Caco-2 (cell line): ENCODE data around the gene OR4D9. TPM values are rescaled to one million over a fixed set of nuclear protein-coding genes. Genes with fewer than 3 reads are reported as not detected.

Experiments
- BruUV-seq: library from RNA; stranded (reverse); fragments of 400-500 nt; replicated peaks from 2 replicates; lab custom pipeline; 2021; lab: Mats Ljungman, UMichigan
- CTCF ChIA-PET: fragments of 300-600 bp; sonication (Branson Sonifier 250); formaldehyde crosslinking; loops from one replicate; lab custom pipeline; 2022; ENCODE audit warnings: antibody characterized with exemption; lab: Charles Lee
- POLR2A ChIA-PET: fragments of 300-600 bp; sonication (Branson Sonifier 250); formaldehyde crosslinking; loops from one replicate; lab custom pipeline; 2022; ENCODE audit warnings: antibody characterized with exemption; lab: Charles Lee
- DNase-seq, 2 experiments: peaks; one replicate each; pipeline versions ENCODE4 v3.0.0 to v3.0.0-alpha.2; 2020 to 2022
- H3K27me3 ChIP-seq: replicated peaks from 2 replicates; pipeline ENCODE4 v1.6.0; 2011; ENCODE audit warnings: low read length; ENCODE audit not compliant: control insufficient read depth, insufficient read depth
- H3K36me3 ChIP-seq: 2 replicates; pipeline ENCODE4 v1.5.1; 2011; ENCODE audit warnings: low read length; ENCODE audit not compliant: control insufficient read depth, insufficient read depth
- H3K4me1 ChIP-seq: fragments of 250-450 bp; sonication (Bioruptor Pico); 2 replicates; pipeline ENCODE4 v1.5.1; 2020; ENCODE audit warnings: mild to moderate bottlenecking
- H3K4me3 ChIP-seq: 2 replicates; pipeline ENCODE4 v1.5.1; 2011; ENCODE audit warnings: low read depth, mild to moderate bottlenecking, control low read depth, low read length
- H3K9me3 ChIP-seq: fragments of 250-450 bp; sonication (Bioruptor Pico); 2 replicates; pipeline ENCODE4 v1.5.1; 2020; ENCODE audit warnings: mild to moderate bottlenecking, moderate library complexity
- H3K27ac Mint-ChIP-seq: one replicate; pipeline ENCODE4 v1.8.0; 2022; ENCODE audit warnings: mixed read lengths; ENCODE audit not compliant: unreplicated experiment
- H3K27me3 Mint-ChIP-seq: one replicate; pipeline ENCODE4 v1.8.0; 2022; ENCODE audit warnings: mixed read lengths; ENCODE audit not compliant: insufficient read depth, unreplicated experiment
- H3K36me3 Mint-ChIP-seq: one replicate; pipeline ENCODE4 v1.8.0; 2022; ENCODE audit warnings: mild to moderate bottlenecking, mixed read lengths; ENCODE audit not compliant: insufficient read depth, unreplicated experiment
- H3K4me1 Mint-ChIP-seq: one replicate; pipeline ENCODE4 v1.8.0; 2022; ENCODE audit warnings: low read depth, mixed read lengths; ENCODE audit not compliant: unreplicated experiment
- H3K4me3 Mint-ChIP-seq: one replicate; pipeline ENCODE4 v1.8.0; 2022; ENCODE audit warnings: mild to moderate bottlenecking, moderate library complexity, mixed read lengths; ENCODE audit not compliant: unreplicated experiment
- H3K9me3 Mint-ChIP-seq: one replicate; pipeline ENCODE4 v1.8.0; 2022; ENCODE audit warnings: mixed read lengths; ENCODE audit not compliant: unreplicated experiment
- intact Hi-C: fragments of 100-400 bp; cut with micrococcal nuclease; formaldehyde crosslinking; loops from one replicate; pipeline ENCODE4 v1.10.0; 2022; ENCODE audit not compliant: unreplicated experiment
- total RNA-seq: library from RNA; stranded (reverse); gene quantifications from 2 replicates; pipeline ENCODE4 v1.2.3, GENCODE V29; 2022
- TF ChIP-seq, protein P1 (sequence below), 2 experiments: fragments of 200-600 bp in 1 of 2; IDR thresholded peaks; 1 replicate in 1 of 2; 2 replicates in 1 of 2; pipeline versions ENCODE4 v1.5.1 to v1.8.0; 2011 to 2022; ENCODE audit warnings: antibody characterized with exemption in 1 of 2, control low read depth in 1 of 2, inconsistent platforms in 1 of 2, low read depth in 1 of 2, low read length in 1 of 2, mild to moderate bottlenecking in 1 of 2, moderate library complexity in 1 of 2; ENCODE audit not compliant: insufficient read depth in 1 of 2, severe bottlenecking in 1 of 2, unreplicated experiment in 1 of 2

The OR4D9 gene
- total RNA-seq, 1 experiment from 2014 or later: not detected

DNA sequence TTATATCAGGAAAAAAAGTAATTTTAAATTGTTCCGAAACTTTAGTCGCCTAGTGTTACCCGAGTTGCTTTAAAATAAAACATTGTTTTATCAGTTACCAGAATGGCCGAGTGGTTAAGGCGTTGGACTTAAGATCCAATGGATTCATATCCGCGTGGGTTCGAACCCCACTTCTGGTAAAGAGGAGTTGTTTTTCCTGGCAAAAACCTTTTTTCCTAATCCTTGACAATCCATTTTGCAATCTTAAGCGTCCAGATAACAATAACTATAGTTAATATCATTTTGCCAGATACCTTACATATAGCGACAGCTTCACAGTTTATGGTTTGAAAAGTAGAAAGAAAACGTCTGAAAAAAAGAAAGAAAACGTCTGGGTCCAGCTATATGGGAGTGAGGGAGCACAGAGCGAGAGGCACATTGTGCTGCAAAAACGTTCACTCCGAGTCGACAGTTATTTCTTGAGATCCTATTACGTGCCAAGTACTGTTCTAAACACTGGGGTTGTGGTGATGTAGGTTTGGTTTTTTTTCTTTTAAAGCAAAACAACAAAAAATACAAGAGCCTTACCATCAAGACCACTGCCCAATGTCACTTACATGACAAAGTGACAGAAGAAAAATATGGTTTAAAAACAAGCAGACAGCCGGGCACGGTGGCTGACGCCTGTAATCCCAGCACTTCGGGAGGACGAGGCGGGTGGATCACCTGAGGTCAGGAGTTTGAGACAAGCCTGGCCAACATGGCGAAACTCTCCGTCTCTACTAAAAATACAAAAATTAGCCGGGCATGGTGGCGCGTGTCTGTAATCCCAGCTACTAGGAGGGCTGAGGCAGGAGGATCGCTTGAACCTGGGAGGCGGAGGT lies 40.6 kb downstream of the OR4D9 start:
- DNase-seq: peak; percentile 60 to 64
- BruUV-seq: no TSS peak
- H3K36me3 ChIP-seq: no peaks in the 10 kb centered on the region
- intact Hi-C loops: loop anchor here (1.0 to 10.0 kb wide), 5 partner anchors 63 to 377 kb away; partner anchors contain the start of genes DTX4, MRPL16 and OSBP
- Mint-ChIP-seq H3K36me3 (peaks cover 35% of the 10 kb centered on the region), H3K9me3 (no peaks in the 10 kb centered on the region), H3K27ac (peak overlapping the region; percentile 100), H3K27me3 (peaks cover 7% of the 10 kb centered on the region), H3K4me3 (peak overlapping the region; percentile 80), H3K4me1 (peaks cover 37% of the 10 kb centered on the region)
- H3K27me3 ChIP-seq: no peaks in the 10 kb centered on the region
- ChIA-PET CTCF (interaction anchor here (1.0 to 1.9 kb wide), 2 partner anchors 9 to 204 kb away, joined by 4 to 7 read pairs; no protein-coding TSS in a partner anchor), POLR2A (interaction anchor here (0.8 kb wide), 1 partner anchor 9 kb away, joined by 4 read pairs; no protein-coding TSS in a partner anchor)
- TF ChIP-seq, protein P1, sequence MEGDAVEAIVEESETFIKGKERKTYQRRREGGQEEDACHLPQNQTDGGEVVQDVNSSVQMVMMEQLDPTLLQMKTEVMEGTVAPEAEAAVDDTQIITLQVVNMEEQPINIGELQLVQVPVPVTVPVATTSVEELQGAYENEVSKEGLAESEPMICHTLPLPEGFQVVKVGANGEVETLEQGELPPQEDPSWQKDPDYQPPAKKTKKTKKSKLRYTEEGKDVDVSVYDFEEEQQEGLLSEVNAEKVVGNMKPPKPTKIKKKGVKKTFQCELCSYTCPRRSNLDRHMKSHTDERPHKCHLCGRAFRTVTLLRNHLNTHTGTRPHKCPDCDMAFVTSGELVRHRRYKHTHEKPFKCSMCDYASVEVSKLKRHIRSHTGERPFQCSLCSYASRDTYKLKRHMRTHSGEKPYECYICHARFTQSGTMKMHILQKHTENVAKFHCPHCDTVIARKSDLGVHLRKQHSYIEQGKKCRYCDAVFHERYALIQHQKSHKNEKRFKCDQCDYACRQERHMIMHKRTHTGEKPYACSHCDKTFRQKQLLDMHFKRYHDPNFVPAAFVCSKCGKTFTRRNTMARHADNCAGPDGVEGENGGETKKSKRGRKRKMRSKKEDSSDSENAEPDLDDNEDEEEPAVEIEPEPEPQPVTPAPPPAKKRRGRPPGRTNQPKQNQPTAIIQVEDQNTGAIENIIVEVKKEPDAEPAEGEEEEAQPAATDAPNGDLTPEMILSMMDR (IDR thresholded peaks at IDR 0.05; ENCODE audit: insufficient read depth in 1 of 2, low read depth in 1 of 2, low read length in 1 of 2, severe bottlenecking in 1 of 2, unreplicated experiment in 1 of 2): no peak
- no peaks in the 10 kb centered on the region for H3K9me3 ChIP-seq
- peak overlapping the region; percentile 58 for H3K4me3 ChIP-seq
- peaks cover 30% of the 10 kb centered on the region for H3K4me1 ChIP-seq

DNA sequence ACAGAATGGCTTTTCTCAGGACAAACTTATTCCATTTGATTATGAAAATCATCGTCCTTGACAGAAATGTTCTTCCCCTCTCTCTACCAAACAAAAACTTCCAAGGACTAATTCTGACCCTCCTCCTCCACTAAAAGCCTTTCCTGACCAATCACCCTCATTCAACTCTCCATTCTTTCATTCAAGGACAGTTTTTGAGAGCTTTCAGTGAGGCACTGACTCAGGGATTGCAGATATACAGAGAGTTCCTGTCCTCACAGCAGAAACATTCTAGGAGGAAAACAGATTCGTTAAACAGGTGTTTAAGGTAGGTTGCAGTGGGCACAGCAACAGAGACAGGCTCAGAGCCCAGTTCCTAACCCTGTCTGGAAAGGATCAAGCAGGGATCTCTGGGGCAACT lies 41.5 kb downstream of the OR4D9 start:
- Histone ChIP-seq H3K36me3 (no peaks in the 10 kb centered on the region), H3K4me1 (peaks cover 21% of the 10 kb centered on the region), H3K9me3 (no peaks in the 10 kb centered on the region), H3K27me3 (no peaks in the 10 kb centered on the region), H3K4me3 (no peak overlapping the region)
- Mint-ChIP-seq H3K9me3 (no peaks in the 10 kb centered on the region), H3K4me1 (peaks cover 29% of the 10 kb centered on the region), H3K27ac (no peak overlapping the region), H3K4me3 (peak overlapping the region; percentile 22), H3K27me3 (peaks cover 7% of the 10 kb centered on the region), H3K36me3 (peaks cover 43% of the 10 kb centered on the region)
- POLR2A ChIA-PET: no interaction called here
- DNase-seq: no peak
- CTCF ChIA-PET: no interaction called here
- BruUV-seq: no TSS peak
- intact Hi-C loops: loop anchor here (5.0 to 10.0 kb wide), 3 partner anchors 199 to 378 kb away; partner anchors contain the start of genes DTX4 and MRPL16
- TF ChIP-seq, protein P1 (IDR thresholded peaks at IDR 0.05; ENCODE audit: insufficient read depth in 1 of 2, low read depth in 1 of 2, low read length in 1 of 2, severe bottlenecking in 1 of 2, unreplicated experiment in 1 of 2): no peak

DNA sequence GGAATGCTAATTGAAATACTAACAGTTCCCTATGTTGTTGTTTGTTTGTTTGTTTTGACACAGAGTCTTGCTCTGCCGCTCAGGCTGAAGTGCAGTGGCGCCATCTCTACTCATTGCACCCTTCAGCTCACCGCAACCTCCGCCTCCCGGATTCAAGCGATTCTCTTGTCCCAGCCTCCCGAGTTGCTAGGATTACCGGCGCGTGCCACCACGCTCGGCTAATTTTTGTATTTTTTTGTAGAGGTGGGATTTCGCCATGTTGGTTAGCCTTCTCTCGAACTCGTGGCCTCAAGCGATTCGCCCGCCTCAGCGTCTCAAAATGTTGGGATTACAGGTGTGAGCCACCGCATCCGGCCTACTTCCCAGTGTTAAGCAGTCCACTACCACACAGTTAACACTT lies 42.0 kb downstream of the OR4D9 start:
- peak overlapping the region; percentile 22 for H3K4me3 Mint-ChIP-seq
- TF ChIP-seq, protein P1 (IDR thresholded peaks at IDR 0.05; ENCODE audit: insufficient read depth in 1 of 2, low read depth in 1 of 2, low read length in 1 of 2, severe bottlenecking in 1 of 2, unreplicated experiment in 1 of 2): no peak
- H3K36me3 Mint-ChIP-seq: peaks cover 43% of the 10 kb centered on the region
- peaks cover 7% of the 10 kb centered on the region for H3K27me3 Mint-ChIP-seq
- Histone ChIP-seq H3K9me3 (no peaks in the 10 kb centered on the region), H3K4me3 (no peak overlapping the region), H3K36me3 (no peaks in the 10 kb centered on the region), H3K4me1 (peaks cover 16% of the 10 kb centered on the region), H3K27me3 (no peaks in the 10 kb centered on the region)
- intact Hi-C loops: loop anchor here (5.0 to 10.0 kb wide), 3 partner anchors 199 to 379 kb away; partner anchors contain the start of genes DTX4 and MRPL16
- no TSS peak for BruUV-seq
- no peak overlapping the region for H3K27ac Mint-ChIP-seq
- no peaks in the 10 kb centered on the region for H3K9me3 Mint-ChIP-seq
- ChIA-PET CTCF (no interaction called here), POLR2A (interaction anchor here (0.6 kb wide), 1 partner anchor 368 kb away, joined by 5 read pairs; no protein-coding TSS in a partner anchor)
- peaks cover 30% of the 10 kb centered on the region for H3K4me1 Mint-ChIP-seq
- no peak for DNase-seq
